A673 (cell line): ENCODE results near the gene CD4.

Source experiments
- CTCF ChIP-seq: fragments of 300-800, 200-600 bp; sonication (generic); conservative IDR thresholded peaks from 2 replicates; pipeline ENCODE4 v1.5.1; 2017; ENCODE audit warnings: low read depth, mild to moderate bottlenecking, antibody characterized with exemption, low read length, moderate library complexity, mixed read lengths
- EZH2 ChIP-seq: fragments of 200-600 bp; sonication (generic); IDR thresholded peaks from 2 replicates; pipeline ENCODE4 v1.6.1; 2017; ENCODE audit warnings: borderline replicate concordance, low read depth, mild to moderate bottlenecking, mixed read lengths, antibody characterized with exemption, low read length; ENCODE audit not compliant: poor library complexity, severe bottlenecking

GRCh38 chr12:6795088-6795487, 5.8 kb downstream of the CD4 start:
- TF ChIP-seq CTCF = no peak
- no peak for TF ChIP-seq EZH2
